HEK293T (cell line): Measurements from ENCODE around the gene TANC1.

Experiments used
- CTCF ChIA-PET: fragments of 350-600 bp; formaldehyde crosslinking; extraction: SDS; loops from one replicate; lab custom pipeline; 2021; ENCODE audit warnings: antibody characterized with exemption, inconsistent platforms; lab: Yijun Ruan, JAX
- POLR2A ChIA-PET: fragments of 350-600 bp; formaldehyde crosslinking; extraction: SDS; loops from one replicate; lab custom pipeline; 2020; ENCODE audit warnings: antibody characterized with exemption, inconsistent platforms; lab: Yijun Ruan, JAX
- DNase-seq: peaks from one replicate; pipeline ENCODE4 v3.0.0; 2012; ENCODE audit warnings: mixed read lengths; ENCODE audit errors: extremely low spot score
- ARNT ChIP-seq: fragments of 450-650 bp; IDR thresholded peaks from 2 replicates; pipeline ENCODE4 v1.6.1; 2017; ENCODE audit warnings: mild to moderate bottlenecking
- BHLHE40 ChIP-seq: fragments of 450-650 bp; IDR thresholded peaks from 2 replicates; pipeline ENCODE4 v1.6.1; 2016; ENCODE audit warnings: mild to moderate bottlenecking, moderate library complexity, borderline replicate concordance
- CTBP1 ChIP-seq: fragments of 450-650 bp; IDR thresholded peaks from 2 replicates; pipeline ENCODE4 v1.6.1; 2016; ENCODE audit warnings: borderline replicate concordance
- ELF4 ChIP-seq: fragments of 450-650 bp; IDR thresholded peaks from 2 replicates; pipeline ENCODE4 v1.6.1; 2017; ENCODE audit warnings: antibody characterized with exemption
- FOXA1 ChIP-seq: fragments of 450-650 bp; IDR thresholded peaks from 2 replicates; pipeline ENCODE4 v1.6.1; 2016; ENCODE audit warnings: mild to moderate bottlenecking
- FOXK2 ChIP-seq: fragments of 450-650 bp; IDR thresholded peaks from 2 replicates; pipeline ENCODE4 v1.6.1; 2016; ENCODE audit warnings: mild to moderate bottlenecking
- FOXM1 ChIP-seq: fragments of 450-650 bp; IDR thresholded peaks from 2 replicates; pipeline ENCODE4 v1.6.1; 2017; ENCODE audit warnings: mild to moderate bottlenecking, borderline replicate concordance
- HDGF ChIP-seq: fragments of 450-650 bp; IDR thresholded peaks from 2 replicates; pipeline ENCODE4 v1.6.1; 2017; ENCODE audit warnings: antibody characterized with exemption, borderline replicate concordance
- L3MBTL2 ChIP-seq: fragments of 450-650 bp; conservative IDR thresholded peaks from 2 replicates; pipeline ENCODE4 v1.6.1; 2016; ENCODE audit warnings: mild to moderate bottlenecking
- LEF1 ChIP-seq: fragments of 450-650 bp; IDR thresholded peaks from 2 replicates; pipeline ENCODE4 v1.6.1; 2017; ENCODE audit warnings: mild to moderate bottlenecking, borderline replicate concordance
- NFRKB ChIP-seq: fragments of 450-650 bp; IDR thresholded peaks from 2 replicates; pipeline ENCODE4 v1.6.1; 2016; ENCODE audit warnings: mild to moderate bottlenecking, moderate library complexity
- PKNOX1 ChIP-seq: fragments of 450-650 bp; IDR thresholded peaks from 2 replicates; pipeline ENCODE4 v1.6.1; 2016
- SP1 ChIP-seq: fragments of 450-650 bp; IDR thresholded peaks from 2 replicates; pipeline ENCODE4 v1.6.1; 2017
- SUZ12 ChIP-seq: fragments of 450-650 bp; IDR thresholded peaks from 2 replicates; pipeline ENCODE4 v1.6.1; 2016; ENCODE audit warnings: mild to moderate bottlenecking
- TARDBP ChIP-seq: fragments of 450-650 bp; IDR thresholded peaks from 2 replicates; pipeline ENCODE4 v1.6.1; 2016
- ZNF384 ChIP-seq: fragments of 450-650 bp; IDR thresholded peaks from 2 replicates; pipeline ENCODE4 v1.6.1; 2016

TANC1 gene

GRCh38 chr2:158996378-158996993, 28.0 kb downstream of the TANC1 start:
- TF ChIP-seq SUZ12 (no peak), BHLHE40 (no peak), TARDBP (no peak), FOXA1 (no peak), HDGF (no peak), ARNT (no peak), FOXM1 (no peak), ZNF384 (no peak), PKNOX1 (no peak), SP1 (no peak), CTBP1 (no peak), ELF4 (no peak), NFRKB (no peak), L3MBTL2 (no peak)
- ChIA-PET CTCF (interaction anchor here (0.6 to 1.9 kb wide), 7 partner anchors 9 to 98 kb away, joined by 3 to 10 read pairs (median 5); no protein-coding TSS in a partner anchor), POLR2A (no interaction called here)
- DNase-seq, result no peak

- TF ChIP-seq TARDBP, result no peak
- no peak for TF ChIP-seq NFRKB
- TF ChIP-seq ELF4, result no peak
- no peak for TF ChIP-seq HDGF
- TF ChIP-seq ARNT, result no peak
- TF ChIP-seq FOXA1, result no peak
- ChIA-PET CTCF (interaction anchor here (0.6 to 2.0 kb wide), 10 partner anchors 10 to 122 kb away, joined by 3 to 10 read pairs (median 4); no protein-coding TSS in a partner anchor), POLR2A (interaction anchor here (1.3 kb wide), 1 partner anchor 29 kb away, joined by 3 read pairs; the partner anchor contains the start of gene TANC1)
- no peak for DNase-seq
These were observed 28.8 kb downstream of the TANC1 start for GRCh38 chr2:158997037-158997790.

GRCh38 chr2:158998551-158999248, 30.3 kb downstream of the TANC1 start:
- ChIA-PET POLR2A (interaction anchor here (0.8 to 1.3 kb wide), 2 partner anchors 14 to 31 kb away, joined by 3 to 4 read pairs; partner anchors contain the start of gene TANC1), CTCF (interaction anchor here (0.8 to 2.0 kb wide), 3 partner anchors 10 to 120 kb away, joined by 3 to 8 read pairs (median 3); no protein-coding TSS in a partner anchor)
- TF ChIP-seq NFRKB (no peak), ZNF384 (no peak), ELF4 (no peak)
- no peak for DNase-seq

GRCh38 chr2:158999458-158999857, 31.0 kb downstream of the TANC1 start:
- no peak for TF ChIP-seq FOXA1
- no peak for TF ChIP-seq CTBP1
- no peak for TF ChIP-seq FOXM1
- no peak for TF ChIP-seq LEF1
- no peak for TF ChIP-seq SP1
- TF ChIP-seq ZNF384, result no peak
- ChIA-PET POLR2A (no interaction called here), CTCF (no interaction called here)
- DNase-seq, result no peak

- CTCF ChIA-PET, result no interaction called here
- POLR2A ChIA-PET, result no interaction called here
These were observed 31.6 kb downstream of the TANC1 start for GRCh38 chr2:159000072-159000471.

More at GRCh38 chr2:159000072-159000471, 31.6 kb downstream of the TANC1 start:
- TF ChIP-seq L3MBTL2 (no peak), CTBP1 (no peak), TARDBP (no peak), NFRKB (no peak), BHLHE40 (no peak), LEF1 (no peak), ARNT (no peak), ZNF384 (no peak), FOXM1 (no peak), PKNOX1 (no peak), FOXK2 (no peak), HDGF (no peak), ELF4 (no peak), SUZ12 (no peak), FOXA1 (no peak), SP1 (no peak)
- no peak for DNase-seq
